ENCODE results near the gene MYPOP. TPM values are rescaled to one million over a fixed set of nuclear protein-coding genes. Genes with fewer than 3 reads are reported as not detected.

The MYPOP gene
- total and polyA plus RNA-seq, 2 of the 13 experiments (the other 11 are each of a cell fraction or from before 2014, with no cell fraction given): 2.3 to 2.7 TPM

DNA sequence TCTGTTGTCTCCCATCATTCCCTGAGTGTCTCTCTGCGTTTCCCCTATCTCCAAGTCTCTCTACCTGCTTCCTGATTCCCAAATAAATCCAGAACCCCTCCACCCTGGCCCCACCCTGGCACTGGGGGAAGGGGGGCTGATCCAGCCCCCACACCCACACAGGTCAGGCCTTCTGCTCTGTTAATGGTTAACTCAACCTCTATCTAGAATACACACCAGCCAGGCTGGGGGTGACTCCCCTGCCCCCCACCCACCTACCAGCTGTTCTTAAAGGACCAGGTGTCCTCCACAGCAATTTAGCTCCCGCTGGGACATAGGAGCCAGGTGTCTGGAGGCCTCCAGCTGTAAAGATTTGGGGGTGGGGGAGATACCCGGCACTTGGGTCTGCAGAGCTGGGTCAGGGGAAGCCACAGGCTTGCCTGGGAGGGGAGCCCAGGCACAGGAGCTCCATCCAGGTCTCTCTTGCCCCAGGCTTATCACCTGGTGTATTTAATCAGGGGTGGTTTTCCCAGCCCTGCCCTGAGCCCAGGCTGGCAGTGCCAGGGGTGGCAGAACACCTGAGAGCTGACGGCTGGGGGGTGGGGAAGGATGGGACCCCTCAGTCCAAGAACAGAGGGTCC is 20.4 kb downstream of the MYPOP start (continued):
- TF ChIP-seq, protein P1, sequence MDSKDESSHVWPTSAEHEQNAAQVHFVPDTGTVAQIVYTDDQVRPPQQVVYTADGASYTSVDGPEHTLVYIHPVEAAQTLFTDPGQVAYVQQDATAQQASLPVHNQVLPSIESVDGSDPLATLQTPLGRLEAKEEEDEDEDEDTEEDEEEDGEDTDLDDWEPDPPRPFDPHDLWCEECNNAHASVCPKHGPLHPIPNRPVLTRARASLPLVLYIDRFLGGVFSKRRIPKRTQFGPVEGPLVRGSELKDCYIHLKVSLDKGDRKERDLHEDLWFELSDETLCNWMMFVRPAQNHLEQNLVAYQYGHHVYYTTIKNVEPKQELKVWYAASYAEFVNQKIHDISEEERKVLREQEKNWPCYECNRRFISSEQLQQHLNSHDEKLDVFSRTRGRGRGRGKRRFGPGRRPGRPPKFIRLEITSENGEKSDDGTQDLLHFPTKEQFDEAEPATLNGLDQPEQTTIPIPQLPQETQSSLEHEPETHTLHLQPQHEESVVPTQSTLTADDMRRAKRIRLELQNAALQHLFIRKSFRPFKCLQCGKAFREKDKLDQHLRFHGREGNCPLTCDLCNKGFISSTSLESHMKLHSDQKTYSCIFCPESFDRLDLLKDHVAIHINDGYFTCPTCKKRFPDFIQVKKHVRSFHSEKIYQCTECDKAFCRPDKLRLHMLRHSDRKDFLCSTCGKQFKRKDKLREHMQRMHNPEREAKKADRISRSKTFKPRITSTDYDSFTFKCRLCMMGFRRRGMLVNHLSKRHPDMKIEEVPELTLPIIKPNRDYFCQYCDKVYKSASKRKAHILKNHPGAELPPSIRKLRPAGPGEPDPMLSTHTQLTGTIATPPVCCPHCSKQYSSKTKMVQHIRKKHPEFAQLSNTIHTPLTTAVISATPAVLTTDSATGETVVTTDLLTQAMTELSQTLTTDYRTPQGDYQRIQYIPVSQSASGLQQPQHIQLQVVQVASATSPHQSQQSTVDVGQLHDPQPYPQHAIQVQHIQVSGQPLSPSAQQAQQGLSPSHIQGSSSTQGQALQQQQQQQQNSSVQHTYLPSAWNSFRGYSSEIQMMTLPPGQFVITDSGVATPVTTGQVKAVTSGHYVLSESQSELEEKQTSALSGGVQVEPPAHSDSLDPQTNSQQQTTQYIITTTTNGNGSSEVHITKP (CRISPR knock-in tag; IDR thresholded peaks at IDR 0.05; ENCODE audit: low read depth): 0 out of 2 replicates have a peak, but pooled peaks have one; percentile 24
- TF ChIP-seq ZNF12 (CRISPR knock-in tag; IDR thresholded peaks at IDR 0.05): peak; percentile 30; the same call in 1 of the 2 replicates
- no peak for TF ChIP-seq ATRX (CRISPR knock-in tag; IDR thresholded peaks at IDR 0.05; ENCODE audit: borderline replicate concordance)
- TF ChIP-seq ZNF546 (CRISPR knock-in tag; conservative IDR thresholded peaks at IDR 0.05): 0 out of 2 replicates have a peak, but pooled peaks have one; percentile 20
- TF ChIP-seq, protein P2, sequence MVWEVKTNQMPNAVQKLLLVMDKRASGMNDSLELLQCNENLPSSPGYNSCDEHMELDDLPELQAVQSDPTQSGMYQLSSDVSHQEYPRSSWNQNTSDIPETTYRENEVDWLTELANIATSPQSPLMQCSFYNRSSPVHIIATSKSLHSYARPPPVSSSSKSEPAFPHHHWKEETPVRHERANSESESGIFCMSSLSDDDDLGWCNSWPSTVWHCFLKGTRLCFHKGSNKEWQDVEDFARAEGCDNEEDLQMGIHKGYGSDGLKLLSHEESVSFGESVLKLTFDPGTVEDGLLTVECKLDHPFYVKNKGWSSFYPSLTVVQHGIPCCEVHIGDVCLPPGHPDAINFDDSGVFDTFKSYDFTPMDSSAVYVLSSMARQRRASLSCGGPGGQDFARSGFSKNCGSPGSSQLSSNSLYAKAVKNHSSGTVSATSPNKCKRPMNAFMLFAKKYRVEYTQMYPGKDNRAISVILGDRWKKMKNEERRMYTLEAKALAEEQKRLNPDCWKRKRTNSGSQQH (CRISPR knock-in tag; IDR thresholded peaks at IDR 0.05; ENCODE audit: low read depth): 0 out of 2 replicates have a peak, but pooled peaks have one; percentile 57
- no peak for TF ChIP-seq ZNF451 (CRISPR knock-in tag; IDR thresholded peaks at IDR 0.05)
- peak; percentile 71; the same call in 1 of the 2 replicates for TF ChIP-seq ZNF704 (CRISPR knock-in tag; IDR thresholded peaks at IDR 0.05; ENCODE audit: borderline replicate concordance)
- TF ChIP-seq ASH2L (IDR thresholded peaks at IDR 0.05; ENCODE audit: insufficient read length, low read depth, low read length): peak; percentile 43
- no peak for TF ChIP-seq SNRNP70 (IDR thresholded peaks at IDR 0.05; ENCODE audit: low read depth, low read length)
- peak; percentile 78 for TF ChIP-seq SIN3A (IDR thresholded peaks at IDR 0.05; ENCODE audit: borderline replicate concordance, low read depth, low read length)
- no peak for TF ChIP-seq MTF1 (CRISPR knock-in tag; IDR thresholded peaks at IDR 0.05)
- peak; percentile 81; the same call in 1 of the 2 replicates for TF ChIP-seq SP5 (CRISPR knock-in tag; IDR thresholded peaks at IDR 0.05; ENCODE audit: borderline replicate concordance, low read depth)
- TF ChIP-seq ZNF350 (CRISPR knock-in tag; IDR thresholded peaks at IDR 0.05; ENCODE audit: borderline replicate concordance, low read depth): 0 out of 2 replicates have a peak, but pooled peaks have one; percentile 22
- peak; percentile 88; the same call in 1 of the 2 replicates for TF ChIP-seq SNAPC2 (CRISPR knock-in tag; IDR thresholded peaks at IDR 0.05)
- TF ChIP-seq SPEN (CRISPR knock-in tag; IDR thresholded peaks at IDR 0.05; ENCODE audit: low read depth): peak; percentile 50; the same call in 1 of the 2 replicates
- peak; percentile 88 for TF ChIP-seq NR2F6 (IDR thresholded peaks at IDR 0.05)
- peak; percentile 86 for TF ChIP-seq NR2F6 (CRISPR knock-in tag; IDR thresholded peaks at IDR 0.05)
- TF ChIP-seq, protein P3, sequence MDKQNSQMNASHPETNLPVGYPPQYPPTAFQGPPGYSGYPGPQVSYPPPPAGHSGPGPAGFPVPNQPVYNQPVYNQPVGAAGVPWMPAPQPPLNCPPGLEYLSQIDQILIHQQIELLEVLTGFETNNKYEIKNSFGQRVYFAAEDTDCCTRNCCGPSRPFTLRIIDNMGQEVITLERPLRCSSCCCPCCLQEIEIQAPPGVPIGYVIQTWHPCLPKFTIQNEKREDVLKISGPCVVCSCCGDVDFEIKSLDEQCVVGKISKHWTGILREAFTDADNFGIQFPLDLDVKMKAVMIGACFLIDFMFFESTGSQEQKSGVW (CRISPR knock-in tag; IDR thresholded peaks at IDR 0.05; ENCODE audit: borderline replicate concordance): no peak
- TF ChIP-seq MTA3 (CRISPR knock-in tag; IDR thresholded peaks at IDR 0.05): no peak
- peak; percentile 85; the same call in 1 of the 2 replicates for TF ChIP-seq GATA4 (IDR thresholded peaks at IDR 0.05; ENCODE audit: borderline replicate concordance, low read depth)
